ENCODE measurements around the gene RBMX.
"Not testable (repeated sequence)": the region's sequence is repeated elsewhere in the genome, so short reads cannot be mapped to it uniquely, and the experiment has no call there.

The RBMX gene

DNA sequence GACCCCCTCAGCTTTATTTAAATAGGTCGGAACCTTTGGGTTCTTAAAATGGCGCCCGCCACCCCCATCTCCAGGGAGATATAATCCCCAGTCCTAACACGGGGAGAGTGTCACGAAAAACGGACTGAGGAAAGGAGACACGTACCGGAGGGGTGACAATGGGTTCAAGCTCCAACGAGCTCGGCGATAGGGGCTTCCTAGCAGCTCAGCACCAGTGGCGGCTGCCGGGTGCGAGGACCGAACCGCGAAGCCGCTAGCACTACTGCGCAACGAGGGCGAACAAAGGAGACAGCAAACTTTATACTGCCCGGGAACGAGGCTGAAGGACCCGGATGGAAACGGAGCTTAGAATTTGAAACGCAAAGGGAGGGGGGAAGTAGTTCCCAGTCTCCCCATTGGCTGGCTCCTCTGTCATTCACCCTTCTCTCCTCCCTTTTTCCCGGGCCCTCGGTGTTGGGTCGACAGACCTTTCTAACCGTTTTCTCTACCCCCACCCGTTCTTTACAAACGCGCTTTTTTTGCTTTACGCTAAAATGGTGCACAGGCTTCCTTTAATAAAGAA lies at the start of gene RBMX:
RBMX (minus strand) TSS at position 274 of the 562 bp plus-strand sequence. CDS start 1,298 bp downstream, outside the sequence.
- peak; percentile 96 for DNase-seq

GRCh38 chrX:136921438-136921837 lies 40.9 kb upstream of the RBMX start:
- DNase-seq = not testable (repeated sequence)

GRCh38 chrX:136920001-136920400 lies 39.5 kb upstream of the RBMX start:
- DNase-seq = no peak

DNA sequence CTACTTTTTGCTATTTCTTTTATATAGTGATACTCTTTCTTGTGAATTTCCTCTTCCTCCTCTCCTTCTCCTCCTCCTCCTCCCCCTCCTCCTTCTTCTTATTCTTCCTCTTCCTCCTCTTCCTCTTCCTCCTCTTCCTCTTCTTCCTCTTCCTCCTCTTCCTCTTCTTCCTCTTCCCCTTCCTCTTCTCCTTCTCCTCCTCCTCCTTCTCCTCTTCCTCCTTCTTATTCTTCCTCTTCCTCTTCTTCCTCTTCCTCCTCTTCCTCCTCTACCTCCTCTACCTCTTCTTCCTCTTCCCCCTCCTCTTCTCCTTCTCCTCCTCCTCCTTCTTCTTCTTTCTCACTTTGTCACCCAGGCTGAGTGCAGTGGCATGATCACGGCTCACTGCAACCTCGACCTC lies 36.3 kb upstream of the RBMX start:
- no peak for DNase-seq

- DNase-seq = not testable (repeated sequence)
Measured at GRCh38 chrX:136911661-136912060, 31.1 kb upstream of the RBMX start.

DNA sequence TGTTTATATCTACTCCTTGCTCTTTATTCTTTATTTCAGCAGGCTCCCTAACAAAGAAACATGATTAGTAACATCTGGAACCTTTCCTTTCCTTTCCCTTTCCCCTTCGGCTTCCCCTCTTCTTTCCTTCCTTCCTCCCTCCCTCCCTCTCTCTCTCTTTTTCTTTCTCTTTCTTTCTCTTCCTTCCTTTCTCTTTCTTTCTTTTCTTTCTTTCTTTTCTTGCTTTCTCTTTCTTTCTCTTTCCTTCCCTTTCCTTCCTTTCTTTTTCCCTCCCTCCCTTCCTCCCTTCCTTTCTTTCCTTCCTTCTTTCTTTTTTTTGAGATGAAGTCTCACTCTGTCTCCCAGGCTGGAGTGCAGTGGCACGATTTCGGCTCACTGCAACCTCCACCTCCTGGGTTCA lies 30.7 kb upstream of the RBMX start:
- no peak for DNase-seq

- peak; percentile 23 for DNase-seq
Measured at GRCh38 chrX:136910565-136911035, 30.1 kb upstream of the RBMX start.

DNA sequence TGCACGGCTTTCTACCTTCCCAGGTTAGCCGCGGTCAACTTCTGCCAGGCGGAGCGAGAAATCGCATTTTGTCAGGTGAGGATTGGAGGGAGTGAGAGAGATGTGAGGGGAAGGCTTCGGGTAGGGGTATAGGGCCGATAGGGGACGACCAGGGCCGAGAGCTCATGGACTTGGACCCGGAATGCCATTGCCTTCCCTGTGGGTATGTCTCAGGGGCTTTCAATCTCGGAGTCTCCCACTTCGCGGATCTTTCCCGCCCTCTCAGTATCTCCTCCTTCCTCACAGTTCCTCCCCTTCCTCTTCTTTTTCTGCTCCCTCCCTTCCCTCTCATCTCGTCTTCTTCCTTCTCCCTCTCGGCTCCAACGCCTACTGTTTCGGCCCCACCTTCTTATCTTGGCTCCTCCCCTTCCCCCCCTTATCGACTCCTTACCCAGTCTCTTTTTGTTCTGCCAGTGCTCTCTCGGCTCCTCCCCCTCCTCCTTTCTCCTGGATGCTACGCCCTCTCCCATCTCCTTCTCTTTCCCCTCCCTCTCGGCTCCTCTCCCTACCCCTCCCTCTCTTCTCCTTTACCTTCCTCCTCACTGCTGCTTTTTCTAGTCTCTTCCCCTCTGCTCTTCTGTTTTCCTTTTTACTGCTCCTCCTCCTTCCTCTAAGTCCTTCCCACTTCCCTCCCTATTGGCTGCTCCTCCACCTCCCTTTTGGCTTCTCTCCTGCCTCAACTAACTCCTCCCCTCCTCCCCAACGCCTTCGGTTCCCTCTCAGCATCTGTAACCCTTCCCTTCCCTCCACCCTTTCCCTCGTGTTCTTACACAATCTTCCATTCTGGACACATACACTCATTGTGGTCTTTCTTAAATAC lies 29.4 kb upstream of the RBMX start:
- peak; percentile 93 for DNase-seq

GRCh38 chrX:136909119-136909705 lies 28.7 kb upstream of the RBMX start:
- peak; percentile 84 for DNase-seq

DNA sequence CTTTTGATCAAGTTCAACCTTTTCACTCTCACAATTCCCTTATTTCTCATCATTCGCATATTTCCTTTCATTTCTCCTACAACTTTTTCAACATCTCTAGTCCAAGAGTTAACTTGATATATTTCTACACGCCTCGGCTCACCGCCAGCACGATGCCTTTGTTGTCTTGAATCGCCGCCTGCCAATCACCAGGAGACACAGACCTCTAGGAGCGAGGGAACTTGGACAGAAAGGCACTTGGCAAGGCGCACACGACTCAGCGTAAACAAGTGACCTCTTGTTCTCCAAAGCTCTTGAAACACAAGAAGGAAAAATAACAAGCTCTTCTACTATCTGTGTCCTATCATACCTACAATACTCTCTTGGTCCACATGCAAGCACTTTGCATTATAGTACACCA lies 27.1 kb upstream of the RBMX start:
- DNase-seq = no peak

DNA sequence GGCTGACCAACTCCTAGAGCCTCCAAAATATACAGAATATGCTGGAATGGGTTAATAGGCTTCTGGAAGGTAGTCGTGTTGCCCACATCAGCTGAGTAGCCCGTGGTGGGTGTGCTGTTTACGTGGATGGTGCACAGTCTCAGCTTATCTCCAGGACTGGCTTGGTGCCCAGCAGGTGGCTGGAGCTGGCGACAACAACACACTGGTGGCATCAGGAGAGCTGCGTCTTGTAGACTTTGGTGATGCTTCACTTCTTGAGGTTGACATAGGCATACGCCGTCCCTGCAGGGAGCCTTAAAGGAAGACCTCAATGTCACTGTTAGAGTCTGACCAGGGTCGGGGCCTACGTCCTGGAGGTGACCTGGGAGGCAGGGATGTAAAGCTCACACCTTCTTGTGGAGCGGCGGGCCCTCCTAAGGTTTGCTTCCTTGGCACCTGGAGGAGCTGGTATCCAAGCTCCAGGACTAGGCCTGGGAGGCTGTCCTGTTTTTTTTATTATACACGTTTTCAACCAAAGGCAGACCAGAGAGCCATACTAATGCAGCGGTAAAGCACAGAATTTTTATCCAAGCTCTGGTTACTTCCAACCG lies 26.5 kb upstream of the RBMX start:
- no peak for DNase-seq

DNA sequence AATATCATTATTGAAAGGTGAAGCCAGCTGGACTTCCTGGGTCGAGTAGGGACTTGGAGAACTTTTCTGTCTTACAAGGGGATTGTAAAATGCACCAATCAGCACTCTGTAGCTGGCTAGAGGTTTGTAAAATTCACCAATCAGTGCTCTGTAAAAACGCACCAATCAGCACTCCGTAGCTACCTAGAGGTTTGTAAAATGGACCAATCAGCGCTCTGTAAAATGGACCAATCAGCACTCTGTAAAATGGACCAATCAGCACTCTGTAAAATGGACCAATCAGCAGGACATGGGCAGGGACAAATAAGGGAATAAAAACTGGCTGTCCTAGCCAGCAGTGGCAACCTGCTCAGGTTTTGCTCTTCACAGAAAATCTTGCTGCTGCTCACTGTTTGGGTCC lies 23.5 kb upstream of the RBMX start:
- DNase-seq = not testable (repeated sequence)

DNA sequence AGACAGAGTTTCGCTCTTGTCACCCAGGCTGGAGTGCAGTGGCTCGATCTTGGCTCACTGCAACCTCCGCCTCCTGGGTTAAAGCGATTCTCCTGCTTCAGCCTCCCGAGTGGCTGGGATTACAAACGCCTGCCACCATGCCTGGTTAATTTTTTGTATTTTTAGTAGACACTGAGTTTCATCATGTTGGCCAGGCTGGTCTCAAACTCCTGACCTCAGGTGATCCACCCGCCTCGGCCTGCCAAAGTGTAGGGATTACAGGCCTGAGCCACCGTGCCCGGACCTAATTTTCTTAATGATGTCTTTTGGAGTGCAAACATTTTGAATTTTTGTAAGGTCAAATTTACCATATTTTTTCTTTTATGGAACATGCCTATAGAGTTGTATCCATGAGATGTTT lies 19.5 kb upstream of the RBMX start:
- not testable (repeated sequence) for DNase-seq

DNA sequence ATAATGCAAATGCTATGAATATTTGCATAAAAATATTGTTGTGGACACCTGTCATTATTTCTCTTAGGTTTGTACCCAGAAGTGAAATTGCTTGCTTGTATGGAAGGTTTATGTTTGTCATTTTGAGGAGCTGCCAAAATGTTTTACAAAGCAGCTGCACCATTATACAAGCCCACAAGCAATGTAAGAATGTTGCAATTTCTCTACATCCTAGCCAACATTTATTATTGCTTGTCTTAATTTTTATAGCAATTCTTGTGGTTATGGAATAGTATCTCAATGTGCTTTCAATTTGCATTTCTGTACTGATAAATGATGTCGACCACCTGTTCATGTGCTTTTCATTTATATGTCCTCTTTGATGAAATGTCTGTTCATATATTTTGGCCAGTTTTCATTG lies 18.7 kb upstream of the RBMX start:
- DNase-seq = no peak

DNA sequence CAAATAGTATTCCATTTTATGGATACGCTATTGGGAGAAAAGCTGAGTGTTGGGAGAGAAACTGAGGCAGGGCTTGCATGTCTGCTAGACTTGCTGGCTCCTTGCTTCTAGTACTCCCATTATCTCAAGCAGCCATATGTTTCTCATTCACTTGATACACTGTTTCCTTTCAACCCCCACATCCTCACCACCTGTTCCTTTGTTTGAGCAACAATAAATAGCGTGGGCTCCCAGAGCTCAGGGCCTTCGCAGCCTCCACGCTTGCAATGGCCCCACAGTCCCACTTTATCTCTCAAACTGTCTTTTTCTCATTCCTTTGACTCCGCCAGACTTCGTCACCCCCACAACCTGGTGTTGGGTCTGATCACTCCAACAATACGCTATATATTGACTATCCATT lies 18.2 kb upstream of the RBMX start:
- not testable (repeated sequence) for DNase-seq

- no peak for DNase-seq
Measured at GRCh38 chrX:136896121-136896914, 15.8 kb upstream of the RBMX start.

GRCh38 chrX:136892412-136892811 lies 11.9 kb upstream of the RBMX start:
- no peak for DNase-seq

DNA sequence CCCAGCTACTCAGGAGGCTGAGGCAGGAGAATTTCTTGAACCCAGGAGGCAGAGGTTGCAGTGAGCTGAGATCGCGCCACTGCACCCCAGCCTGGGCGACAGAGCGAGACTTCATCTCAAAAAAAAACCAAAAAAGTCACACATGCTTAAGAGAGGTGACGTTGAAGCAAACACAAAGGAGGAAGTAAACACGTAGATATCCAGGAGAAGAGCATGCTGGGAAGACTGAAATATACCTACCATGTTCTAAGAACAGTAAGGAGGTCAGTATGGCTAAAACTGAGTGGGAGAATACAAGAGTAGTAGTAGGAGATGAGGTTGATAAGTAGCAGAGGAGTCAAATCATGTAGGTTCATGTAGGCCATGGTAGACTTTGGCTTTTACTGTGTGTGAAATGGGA lies 10.1 kb upstream of the RBMX start:
- DNase-seq = not testable (repeated sequence)

GRCh38 chrX:136889269-136889668 lies 8.7 kb upstream of the RBMX start:
- DNase-seq = no peak

DNA sequence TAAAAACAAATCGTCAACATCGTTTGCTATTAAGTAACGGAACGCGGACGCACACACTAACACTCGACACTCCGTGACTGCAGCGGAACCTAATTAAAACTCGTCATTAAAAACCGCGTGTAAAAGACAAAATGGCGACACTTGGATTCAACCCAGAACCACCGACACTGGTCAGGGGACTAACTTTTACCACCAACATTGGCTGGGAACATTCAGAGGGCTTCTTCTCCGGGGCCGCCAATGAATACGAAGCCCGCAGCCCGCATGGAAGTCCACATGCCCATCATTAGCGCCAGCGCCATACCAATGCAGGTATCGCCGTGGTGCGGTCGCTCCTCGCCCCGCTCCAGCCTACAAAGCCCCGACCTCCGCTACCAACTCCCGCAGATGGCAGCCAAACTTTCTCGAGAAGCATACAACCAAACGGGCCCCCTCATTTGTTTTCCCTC lies 498 bp downstream of the RBMX start:
- DNase-seq = peak; percentile 24

- DNase-seq = no peak
Measured at GRCh38 chrX:136879001-136879687, 1.4 kb downstream of the RBMX start.

DNA sequence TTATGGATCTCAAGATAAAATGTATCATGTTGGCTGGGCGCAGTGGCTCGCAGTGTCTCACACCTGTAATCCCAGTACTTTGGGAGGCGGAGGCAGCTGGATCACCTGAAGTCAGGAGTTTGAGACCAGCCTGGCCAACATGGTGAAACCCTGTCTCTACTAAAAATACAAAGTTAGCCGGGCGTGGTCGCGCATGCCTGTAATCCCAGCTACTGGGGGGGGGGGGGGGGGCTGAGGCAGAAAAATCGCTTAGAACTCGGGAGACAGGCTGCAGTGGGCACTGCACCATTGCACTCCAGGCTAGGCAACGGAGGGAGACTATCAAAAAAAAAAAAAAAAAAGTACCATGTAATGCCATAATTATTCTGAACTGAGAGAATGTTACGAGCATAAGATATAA lies 2.1 kb downstream of the RBMX start:
- DNase-seq = no peak
